ENCODE results near the gene IP6K2.
A peak's percentile ranks its signal among the peaks of the same experiment; 100 is the strongest.
"Not testable (repeated sequence)": the region's sequence is repeated elsewhere in the genome, so short reads cannot be mapped to it uniquely, and the experiment has no call there.

Gene IP6K2, protein sequence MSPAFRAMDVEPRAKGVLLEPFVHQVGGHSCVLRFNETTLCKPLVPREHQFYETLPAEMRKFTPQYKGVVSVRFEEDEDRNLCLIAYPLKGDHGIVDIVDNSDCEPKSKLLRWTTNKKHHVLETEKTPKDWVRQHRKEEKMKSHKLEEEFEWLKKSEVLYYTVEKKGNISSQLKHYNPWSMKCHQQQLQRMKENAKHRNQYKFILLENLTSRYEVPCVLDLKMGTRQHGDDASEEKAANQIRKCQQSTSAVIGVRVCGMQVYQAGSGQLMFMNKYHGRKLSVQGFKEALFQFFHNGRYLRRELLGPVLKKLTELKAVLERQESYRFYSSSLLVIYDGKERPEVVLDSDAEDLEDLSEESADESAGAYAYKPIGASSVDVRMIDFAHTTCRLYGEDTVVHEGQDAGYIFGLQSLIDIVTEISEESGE
- 53.5 to 151 (median 60.9) reads per million in 3 experiments for total RNA-seq

DNA sequence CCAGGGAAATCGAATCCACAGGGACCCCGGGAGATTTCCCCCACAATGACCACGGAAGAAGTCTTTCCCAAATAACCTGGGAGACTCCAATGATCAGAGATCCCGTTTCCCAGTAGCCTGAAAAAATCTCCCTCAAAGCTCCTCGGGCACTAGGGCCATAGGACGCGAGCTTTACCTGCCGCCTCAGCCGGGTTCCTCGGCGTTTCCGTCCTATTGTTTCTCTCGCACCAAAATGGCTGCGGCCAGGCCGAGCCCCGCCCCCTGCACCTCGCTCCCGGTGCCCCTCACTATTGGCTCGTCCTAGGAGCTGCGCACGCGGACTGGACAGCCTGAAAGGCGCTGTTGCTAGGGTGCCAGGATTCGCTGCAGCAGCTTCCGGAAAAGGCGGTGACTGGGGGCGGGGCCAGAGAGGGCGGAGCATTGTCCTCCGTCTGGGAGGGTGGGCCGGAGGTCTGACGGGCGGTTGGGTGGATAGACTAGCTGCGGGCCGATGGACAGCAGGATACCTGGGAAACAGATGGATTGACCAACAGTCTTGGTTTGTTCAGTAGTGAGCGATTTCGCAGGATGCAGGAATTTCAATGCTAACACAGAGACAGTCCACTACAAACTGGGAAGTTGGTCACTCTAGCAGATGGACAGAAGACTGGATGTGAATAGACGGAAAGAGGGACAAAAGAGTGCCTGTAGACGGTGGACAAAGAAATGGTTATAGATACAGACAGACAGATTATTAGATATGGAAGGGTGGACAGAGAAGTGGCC is at the start of gene IP6K2:
TSS of gene IP6K2 (minus strand) at position 240 of the 765 bp plus-strand sequence. CDS start 21,930 bp downstream, outside the sequence.
- peak; percentile 97 for DNase-seq

DNA sequence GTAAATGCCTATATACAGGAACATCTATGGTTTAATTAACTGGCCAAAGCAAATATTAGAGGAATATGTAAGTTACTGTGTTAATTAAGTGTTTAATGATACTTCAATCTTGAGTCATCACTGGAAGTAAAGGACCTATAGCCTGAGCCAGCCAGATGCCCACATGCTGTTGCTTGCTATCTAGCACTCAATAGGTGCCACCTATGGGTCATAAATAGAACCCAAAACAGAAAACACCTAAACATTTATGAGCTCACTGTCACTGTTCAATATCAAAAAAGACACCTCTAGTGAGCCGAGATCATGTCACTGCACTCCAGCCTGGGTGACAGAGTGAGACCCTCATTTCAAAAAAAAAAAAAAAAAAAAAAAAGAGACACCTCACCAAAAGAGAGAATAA is 48.4 kb upstream of the IP6K2 start:
- DNase-seq, result no peak

DNA sequence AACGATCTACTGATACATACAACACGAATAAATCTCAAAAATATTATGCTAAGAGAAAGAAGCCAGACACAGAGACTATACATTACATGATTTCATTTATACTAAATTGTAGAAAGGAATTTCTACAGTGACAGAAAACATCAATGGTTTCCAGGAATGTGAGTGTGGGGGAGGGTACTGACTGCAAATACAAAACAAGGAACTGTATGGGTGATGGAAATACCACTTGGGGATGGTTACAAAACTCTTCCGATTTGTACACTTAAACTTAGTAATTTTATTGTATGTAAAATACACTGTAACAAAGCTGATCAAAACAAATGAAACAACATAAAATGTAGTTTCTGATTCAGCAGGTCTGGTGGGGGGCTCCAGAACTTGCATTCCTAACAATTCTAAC is 45.8 kb upstream of the IP6K2 start:
- DNase-seq, result no peak

DNA sequence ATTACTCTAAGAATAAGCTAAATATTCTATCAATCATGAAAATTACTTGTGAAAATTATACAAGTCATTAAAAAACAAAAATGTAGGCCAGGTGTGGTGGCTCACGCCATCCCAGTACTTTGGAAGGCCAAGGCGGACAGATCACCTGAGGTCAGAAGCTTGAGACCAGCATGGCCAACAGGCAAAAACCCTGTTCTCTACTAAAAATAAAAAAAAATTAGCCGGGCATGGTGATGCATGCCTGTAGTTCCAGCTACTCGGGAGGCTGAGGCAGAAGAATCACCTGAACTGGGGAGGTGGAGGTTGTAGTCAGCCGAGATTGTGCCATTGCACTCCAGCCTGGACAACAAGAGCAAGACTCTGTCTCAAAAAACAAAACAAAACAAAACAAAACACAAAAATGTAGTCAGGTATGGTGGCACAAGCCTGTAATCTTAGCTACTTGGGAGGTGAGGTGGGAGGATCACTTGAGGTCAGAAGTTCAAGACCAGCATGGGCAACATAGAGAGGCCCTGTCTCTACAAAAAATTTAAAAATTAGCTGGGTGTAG is 43.0 kb upstream of the IP6K2 start:
- DNase-seq, result not testable (repeated sequence)

DNA sequence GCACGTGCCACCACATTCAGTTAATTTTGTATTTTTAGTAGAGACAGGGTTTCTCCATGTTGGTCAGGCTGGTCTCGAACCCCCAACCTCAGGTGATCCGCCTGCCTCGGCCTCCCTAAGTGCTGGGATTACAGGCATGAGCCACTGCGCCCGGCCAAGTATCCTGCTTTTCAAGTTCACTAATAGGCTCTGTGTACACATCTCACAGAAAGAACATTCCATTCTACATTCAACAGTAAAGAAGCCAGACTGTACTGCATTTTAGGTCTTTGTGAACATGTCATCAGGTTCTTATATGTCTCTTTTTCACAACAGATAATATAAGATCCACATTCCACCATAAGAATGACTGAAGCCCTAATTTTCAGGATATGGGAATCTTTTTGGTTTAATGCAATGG is 42.5 kb upstream of the IP6K2 start:
- not testable (repeated sequence) for DNase-seq

DNA sequence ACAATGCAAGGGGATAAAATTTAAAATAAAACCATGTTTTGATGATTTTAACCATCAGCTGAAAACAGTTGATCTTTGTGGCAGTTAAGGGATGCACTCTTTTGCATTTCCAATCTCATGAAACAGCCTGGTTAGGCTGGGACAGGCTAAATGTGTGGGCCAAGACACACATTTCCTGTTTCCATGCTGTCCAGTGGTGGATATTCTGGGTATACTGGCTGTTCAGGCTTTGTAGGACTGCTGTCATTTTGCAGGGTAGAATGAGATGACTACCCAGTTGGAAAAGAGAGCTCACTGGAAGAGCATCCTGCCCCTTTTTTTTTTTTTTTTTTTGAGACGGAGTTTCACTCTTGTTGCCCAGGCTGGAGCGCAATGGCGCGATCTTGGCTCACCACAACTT is 42.0 kb upstream of the IP6K2 start:
- DNase-seq, result no peak

DNA sequence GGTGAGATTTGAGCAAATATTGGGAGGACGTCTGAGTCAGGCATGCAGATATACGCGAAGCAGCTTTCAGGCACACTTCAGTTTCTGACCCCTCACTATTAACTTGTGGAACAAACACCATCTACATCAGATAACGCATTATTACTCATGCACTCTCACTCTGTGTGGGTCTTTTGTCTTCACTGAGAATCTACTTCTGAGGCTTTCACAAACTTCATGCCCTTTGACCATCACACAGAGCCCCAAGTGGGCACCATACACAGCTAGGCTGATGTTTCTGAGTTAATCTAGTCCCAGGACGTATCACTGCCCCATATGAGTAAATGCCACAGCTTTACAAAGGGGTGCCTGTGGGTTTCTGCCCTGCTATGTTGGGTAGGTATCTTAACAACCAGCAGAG is 39.6 kb upstream of the IP6K2 start:
- no peak for DNase-seq

DNA sequence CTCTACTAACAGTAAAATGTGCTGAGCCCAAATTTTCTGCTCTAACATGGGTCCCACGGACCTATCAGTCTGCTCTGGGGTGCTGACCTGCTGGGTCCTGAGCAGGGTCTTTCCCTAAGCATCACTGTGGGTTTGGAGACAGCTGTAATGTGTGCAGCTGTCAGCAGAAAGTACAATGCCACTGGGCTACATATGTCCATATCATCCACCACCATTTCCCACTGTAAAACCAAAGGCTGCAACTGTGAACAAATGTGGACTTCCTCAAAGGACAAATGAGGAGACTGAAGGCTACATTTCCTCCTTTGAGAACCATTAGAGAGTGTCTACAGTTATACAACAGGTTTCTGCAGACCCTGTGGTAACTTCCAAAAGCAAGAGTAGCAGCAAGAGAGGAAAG is 33.8 kb upstream of the IP6K2 start:
- DNase-seq, result no peak

DNA sequence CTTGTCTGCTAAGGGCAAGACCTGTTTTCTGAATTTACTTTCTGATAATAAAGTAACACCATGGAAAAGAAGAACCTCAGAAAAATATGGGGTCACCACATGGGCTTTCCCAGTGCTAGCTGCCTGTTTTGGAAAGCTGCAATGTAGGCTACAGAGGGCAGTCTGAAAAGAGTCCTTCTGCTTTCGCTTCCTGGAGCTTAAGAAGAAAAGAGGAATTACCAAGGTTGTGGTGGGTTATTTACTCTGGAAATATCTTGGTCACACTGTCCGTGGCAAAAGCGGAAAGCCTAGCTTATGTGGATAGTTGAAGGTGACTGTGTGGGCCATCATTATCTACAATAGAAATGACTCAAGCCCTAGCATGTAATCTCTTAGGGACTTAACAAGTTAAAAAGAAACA is 31.7 kb upstream of the IP6K2 start:
- no peak for DNase-seq

DNA sequence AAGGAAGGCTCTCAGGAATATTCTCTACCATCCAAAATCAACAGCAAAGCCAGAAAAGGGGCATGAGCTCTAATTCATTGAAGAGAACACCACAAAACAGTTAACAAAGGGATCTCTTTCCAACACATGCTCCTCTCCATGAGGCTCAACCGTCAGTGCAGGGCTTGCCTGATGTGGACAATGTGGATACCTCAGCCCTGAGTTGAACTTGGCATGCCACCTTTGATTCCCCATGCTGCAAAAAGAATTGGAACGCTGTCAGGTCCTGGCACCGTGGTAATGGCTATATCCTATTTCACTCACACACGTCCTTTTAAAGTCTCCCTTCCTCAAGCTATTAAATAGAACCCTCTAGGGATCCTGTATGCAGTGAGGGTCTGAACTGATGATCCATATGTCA is 30.7 kb upstream of the IP6K2 start:
- DNase-seq, result no peak

DNA sequence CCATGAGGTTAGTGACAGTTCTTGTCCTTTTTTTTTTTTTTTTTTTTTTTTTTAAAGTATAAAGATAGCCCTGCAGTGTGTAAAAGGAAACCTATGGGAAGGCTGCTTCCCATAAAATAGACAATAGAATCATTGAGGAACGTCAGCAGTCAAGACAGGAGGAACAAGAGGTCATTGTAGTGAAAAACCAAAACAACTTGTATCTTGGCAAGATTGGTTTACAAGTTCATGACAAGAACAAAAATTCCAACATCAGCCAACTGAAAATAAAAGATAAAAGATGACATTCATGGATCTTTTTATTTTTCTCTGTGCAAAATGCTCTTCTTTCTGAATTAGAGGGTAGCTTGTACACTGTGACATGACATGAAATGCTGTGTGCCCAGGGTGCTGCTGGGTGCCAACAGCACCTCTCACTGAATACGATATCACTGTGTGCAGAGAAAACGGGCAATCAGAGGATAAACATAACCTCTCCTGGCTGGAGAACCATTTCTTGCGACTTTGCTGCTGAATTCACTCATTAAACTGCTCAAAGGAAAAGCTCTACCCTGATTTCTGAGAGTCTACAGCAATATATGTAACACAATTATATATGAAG is 30.1 kb upstream of the IP6K2 start:
- no peak for DNase-seq

DNA sequence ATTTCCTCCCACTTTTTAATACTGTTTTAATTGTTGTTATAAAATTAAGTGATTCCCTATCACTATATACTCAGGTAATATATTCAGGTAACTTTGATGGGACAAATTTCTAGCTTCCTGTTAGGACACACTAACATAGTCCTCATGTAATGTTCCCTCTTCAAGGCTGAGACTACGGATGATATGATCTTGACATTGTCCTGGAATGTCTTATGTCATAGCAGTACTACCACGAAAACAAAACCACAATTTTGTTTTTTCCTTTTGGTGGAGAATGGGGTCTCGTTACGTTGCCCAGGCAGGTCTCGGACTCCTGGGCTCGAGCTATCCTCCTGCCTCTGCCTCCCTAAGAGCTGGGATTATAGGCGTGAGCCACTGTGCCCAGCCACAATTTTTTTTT is 26.8 kb upstream of the IP6K2 start:
- DNase-seq, result no peak

DNA sequence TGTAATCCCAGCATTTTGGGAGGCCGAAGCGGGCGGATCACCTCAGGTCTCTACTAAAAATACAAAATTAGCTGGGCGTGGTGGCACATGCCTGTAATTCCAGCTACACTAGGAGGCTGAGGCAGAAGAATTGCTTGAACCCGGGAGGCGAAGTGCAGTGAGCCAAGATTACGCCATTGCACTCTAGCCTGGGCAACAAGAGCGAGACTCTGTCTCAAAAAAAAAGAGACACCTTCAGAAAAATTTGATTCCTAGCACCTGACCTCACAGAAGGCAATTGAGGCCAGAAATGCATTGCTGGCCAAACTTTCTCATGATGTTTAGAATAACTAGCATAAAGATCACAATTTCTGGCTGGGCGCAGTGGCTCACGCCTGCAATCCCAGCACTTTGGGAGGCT is 24.2 kb upstream of the IP6K2 start:
- not testable (repeated sequence) for DNase-seq

DNA sequence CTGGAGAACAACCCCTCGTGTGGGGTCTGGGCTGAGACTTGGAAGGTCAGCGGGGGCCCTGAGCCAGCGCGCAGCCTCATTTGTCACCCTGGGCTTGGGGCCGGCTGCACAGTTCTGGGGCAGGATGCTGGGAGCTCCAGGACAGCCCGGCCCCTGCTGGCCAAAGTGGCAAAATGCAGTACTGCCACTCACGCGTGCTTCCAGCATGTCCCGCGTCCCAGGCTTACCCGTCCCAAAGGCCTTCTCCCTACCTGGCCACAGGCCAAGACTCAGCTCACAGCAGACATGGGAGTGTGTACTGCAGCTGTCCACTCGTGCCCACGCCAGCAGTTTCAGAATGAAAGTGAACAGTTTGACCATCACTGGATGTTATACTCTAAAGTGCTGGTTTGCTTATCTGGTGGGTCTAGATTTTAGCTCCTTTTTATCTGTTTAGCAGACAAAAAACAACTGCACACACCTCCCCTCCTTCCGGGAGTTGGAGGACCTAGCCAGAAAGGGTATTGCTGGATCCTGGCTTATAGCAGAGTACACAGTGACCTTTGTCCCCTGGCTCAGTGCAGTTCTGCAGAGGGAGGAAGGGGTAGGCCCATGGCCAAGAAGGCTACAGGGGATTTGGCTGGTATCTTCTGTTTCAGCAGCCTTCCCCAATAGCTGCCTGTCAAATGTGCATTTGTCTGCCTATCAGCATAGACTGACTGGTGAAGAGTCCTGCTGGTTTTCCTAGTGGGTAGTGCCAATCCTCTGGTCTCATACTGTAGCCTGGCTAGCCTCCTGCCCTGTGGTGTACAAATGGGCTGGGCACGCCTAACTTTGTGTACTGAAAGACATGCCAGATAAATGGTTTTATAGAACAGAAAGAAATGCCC is 23.2 kb upstream of the IP6K2 start:
- DNase-seq, result peak; percentile 17

DNA sequence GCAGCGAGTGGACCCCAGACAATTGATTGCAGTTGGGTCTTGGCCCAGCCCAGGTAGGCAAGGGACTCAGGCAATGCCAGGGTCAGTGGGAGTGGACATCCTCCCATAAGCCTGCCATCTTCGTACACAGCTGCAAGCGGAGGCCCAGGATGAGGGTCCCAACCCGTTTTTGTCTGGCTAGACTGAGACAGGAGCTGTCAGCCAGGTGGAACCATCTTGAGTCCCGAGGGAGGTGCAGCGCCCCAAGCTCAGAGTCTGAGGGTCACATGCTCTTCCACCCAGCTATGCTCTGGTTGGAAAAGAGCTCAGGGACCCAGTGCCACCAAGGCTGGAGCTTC is 22.6 kb upstream of the IP6K2 start:
- no peak for DNase-seq

DNA sequence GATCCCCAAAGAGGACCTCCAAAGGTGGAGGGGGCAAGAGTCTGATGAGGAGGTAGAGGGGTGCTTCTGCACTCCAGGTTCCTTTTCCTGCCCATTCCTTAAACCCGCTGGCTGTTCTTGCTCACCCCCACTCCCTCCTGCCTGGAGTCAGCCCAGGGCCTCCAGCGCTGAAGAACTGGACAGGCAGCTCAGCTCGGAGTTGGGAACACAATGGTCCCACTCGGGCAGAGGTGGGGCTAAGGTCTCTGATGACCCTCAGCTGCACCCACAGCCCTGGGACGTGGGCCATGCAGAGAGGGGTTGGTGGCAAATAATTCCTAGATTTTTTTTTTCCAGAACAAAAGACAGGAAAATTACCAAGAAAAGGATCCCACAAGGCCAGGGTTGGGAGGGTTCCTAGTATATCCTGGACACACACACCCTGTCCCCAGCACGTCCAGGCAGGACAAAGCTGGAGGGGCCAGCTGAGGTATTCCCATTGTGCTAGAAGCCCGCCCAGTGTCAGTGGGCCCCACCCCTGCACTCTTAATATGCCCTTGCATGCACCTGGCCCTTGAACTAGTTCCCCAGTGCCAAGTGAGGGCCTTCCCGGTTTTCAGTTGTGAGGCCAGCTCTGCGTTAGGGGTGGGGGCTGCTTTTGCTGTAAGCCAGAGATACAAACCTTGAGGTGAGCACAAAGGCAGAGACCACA is 22.1 kb upstream of the IP6K2 start:
- DNase-seq, result no peak

DNA sequence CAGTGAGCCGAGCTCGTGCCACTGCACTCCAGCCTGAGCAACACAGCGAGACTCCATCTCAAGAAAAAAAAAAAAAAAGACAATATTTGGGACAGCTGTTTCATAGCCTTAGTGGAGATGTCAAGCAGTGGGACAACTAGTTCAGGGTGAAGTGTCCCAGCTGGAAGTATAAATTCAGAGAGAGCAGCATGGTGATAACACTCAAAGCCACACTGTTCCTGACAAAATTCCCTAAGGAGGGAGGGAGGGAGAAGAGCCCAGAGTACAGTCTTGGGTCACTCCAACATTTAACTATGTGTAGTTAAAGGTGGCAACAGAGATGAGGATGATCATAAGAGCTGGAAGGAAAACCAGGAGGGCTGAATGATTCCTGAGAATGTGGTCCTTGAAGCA is 21.1 kb upstream of the IP6K2 start:
- no peak for DNase-seq

DNA sequence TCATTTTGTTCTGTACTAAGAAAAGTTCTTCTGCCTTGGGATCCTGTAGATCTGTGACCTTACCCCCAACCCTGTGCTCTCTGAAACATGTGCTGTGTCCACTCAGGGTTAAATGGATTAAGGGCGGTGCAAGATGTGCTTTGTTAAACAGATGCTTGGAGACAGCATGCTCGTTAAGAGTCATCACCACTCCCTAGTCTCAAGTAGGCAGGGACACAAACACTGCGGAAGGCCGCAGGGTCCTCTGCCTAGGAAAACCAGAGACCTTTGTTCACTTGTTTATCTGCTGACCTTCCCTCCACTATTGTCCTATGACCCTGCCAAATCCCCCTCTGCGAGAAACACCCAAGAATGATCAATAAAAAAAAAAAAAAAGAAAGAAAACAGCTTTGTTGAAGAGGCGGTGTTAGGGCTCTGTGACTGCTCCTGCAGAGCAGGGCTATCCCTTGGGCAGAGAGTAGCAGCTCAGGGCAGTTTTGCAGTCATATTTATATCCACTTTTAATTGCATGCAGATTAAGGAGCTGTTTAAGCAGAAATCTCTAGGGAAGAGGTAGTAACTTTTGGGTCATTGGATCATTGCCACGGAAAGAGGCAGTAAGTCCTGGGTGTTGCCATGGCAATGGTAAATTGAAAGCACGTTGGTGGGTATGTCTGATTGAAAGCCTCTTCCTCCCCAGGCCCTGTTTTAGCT is 18.2 kb upstream of the IP6K2 start:
- DNase-seq, result not testable (repeated sequence)

DNA sequence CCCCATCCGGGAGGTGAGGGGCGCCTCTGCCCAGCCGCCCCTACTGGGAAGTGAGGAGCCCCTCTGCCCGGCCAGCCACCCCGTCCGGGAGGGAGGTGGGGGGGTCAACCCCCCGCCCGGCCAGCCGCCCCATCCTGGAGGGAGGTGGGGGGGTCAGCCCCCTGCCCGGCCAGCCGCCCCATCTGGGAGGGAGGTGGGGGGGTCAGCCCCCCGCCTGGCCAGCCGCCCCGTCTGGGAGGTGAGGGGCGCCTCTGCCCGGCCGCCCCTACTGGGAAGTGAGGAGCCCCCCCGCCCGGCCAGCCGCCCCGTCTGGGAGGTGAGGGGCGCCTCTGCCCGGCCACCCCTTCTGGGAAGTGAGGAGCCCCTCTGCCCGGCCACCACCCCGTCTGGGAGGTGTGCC is 17.5 kb upstream of the IP6K2 start:
- not testable (repeated sequence) for DNase-seq

DNA sequence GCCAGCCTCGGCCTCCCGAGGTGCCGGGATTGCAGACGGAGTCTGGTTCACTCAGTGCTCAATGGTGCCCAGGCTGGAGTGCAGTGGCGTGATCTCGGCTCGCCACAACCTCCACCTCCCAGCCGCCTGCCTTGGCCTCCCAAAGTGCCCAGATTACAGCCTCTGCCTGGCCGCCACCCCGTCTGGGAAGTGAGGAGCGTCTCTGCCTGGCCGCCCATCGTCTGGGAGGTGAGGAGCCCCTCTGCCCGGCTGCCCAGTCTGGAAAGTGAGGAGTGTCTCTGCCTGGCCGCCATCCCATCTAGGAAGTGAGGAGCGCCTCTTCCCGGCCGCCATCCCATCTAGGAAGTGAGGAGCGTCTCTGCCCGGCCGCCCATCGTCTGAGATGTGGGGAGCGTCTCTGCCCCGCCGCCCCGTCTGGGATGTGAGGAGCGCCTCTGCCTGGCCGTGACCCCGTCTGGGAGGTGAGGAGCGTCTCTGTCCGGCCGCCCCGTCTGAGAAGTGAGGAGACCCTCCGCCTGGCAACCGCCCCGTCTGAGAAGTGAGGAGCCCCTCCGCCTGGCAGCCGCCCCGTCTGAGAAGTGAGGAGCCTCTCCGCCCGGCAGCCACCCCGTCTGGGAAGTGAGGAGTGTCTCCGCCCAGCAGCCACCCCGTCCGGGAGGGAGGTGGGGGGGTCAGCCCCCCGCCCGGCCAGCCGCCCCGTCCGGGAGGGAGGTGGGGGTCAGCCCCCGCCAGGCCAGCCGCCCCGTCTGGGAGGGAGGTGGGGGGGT is 16.9 kb upstream of the IP6K2 start:
- DNase-seq, result not testable (repeated sequence)
